HepG2 (cell line): ENCODE data around the gene KRTCAP2. TPM values are rescaled to one million over a fixed set of nuclear protein-coding genes. Genes with fewer than 3 reads are reported as not detected.

Experiments used
- BCL6 ChIP-seq: IDR thresholded peaks from 2 replicates; pipeline ENCODE4 v1.6.1; 2016; ENCODE audit warnings: missing genetic modification reagents, missing compliant biosample characterization
- BRD4 ChIP-seq: sonication (generic); formaldehyde crosslinking; IDR thresholded peaks from 2 replicates; pipeline ENCODE4 v1.4.0; 2020; ENCODE audit warnings: missing genetic modification reagents
- CBX2 ChIP-seq, 2 experiments: fragments of 200-600 bp in 1 of 2; sonication (generic); formaldehyde crosslinking in 1 of 2; IDR thresholded peaks; 2 replicates each; pipeline versions ENCODE4 v1.7.0 to v1.8.1; 2018 to 2022; ENCODE audit warnings: low read depth in 2 of 2, low read length in 1 of 2, mild to moderate bottlenecking in 1 of 2, missing genetic modification reagents in 1 of 2
- CENPT ChIP-seq: sonication (generic); formaldehyde crosslinking; IDR thresholded peaks from 2 replicates; pipeline ENCODE4 v1.8.0; 2022; ENCODE audit warnings: low read depth, mild to moderate bottlenecking, moderate library complexity, missing genetic modification reagents
- DMTF1 ChIP-seq: sonication (generic); formaldehyde crosslinking; IDR thresholded peaks from 2 replicates; pipeline ENCODE4 v1.4.0; 2020; ENCODE audit warnings: mild to moderate bottlenecking, missing genetic modification reagents
- EED ChIP-seq: sonication (generic); formaldehyde crosslinking; IDR thresholded peaks from 2 replicates; pipeline ENCODE4 v1.5.0; 2020; ENCODE audit warnings: mild to moderate bottlenecking, missing genetic modification reagents
- MEIS1 ChIP-seq: sonication (generic); formaldehyde crosslinking; IDR thresholded peaks from 2 replicates; pipeline ENCODE4 v1.9.0; 2021; ENCODE audit warnings: mild to moderate bottlenecking, missing genetic modification reagents, moderate library complexity, borderline replicate concordance
- NFKBIZ ChIP-seq: IDR thresholded peaks from 2 replicates; pipeline ENCODE4 v1.6.1; 2018; ENCODE audit warnings: missing genetic modification reagents, missing compliant biosample characterization
- RORA ChIP-seq: sonication (generic); formaldehyde crosslinking; IDR thresholded peaks from 2 replicates; pipeline ENCODE4 v1.5.0; 2020; ENCODE audit warnings: mild to moderate bottlenecking, missing genetic modification reagents, moderate library complexity
- SP1 ChIP-seq, 2 experiments: fragments of 450-650 bp in 1 of 2; sonication (generic) in 1 of 2; formaldehyde crosslinking in 1 of 2; IDR thresholded peaks; 2 replicates each; pipeline versions ENCODE4 v1.4.0 to v1.6.1; 2016 to 2020; ENCODE audit warnings: missing genetic modification reagents in 1 of 2
- SSRP1 ChIP-seq: IDR thresholded peaks from 2 replicates; pipeline ENCODE4 v1.6.1; 2016; ENCODE audit warnings: control low read depth
- U2AF1 ChIP-seq: fragments of 200-400 bp; formaldehyde crosslinking; optimal IDR thresholded peaks from 2 replicates; pipeline ENCODE3; 2017; ENCODE audit warnings: mild to moderate bottlenecking, low read depth, low read length
- ZBTB33 ChIP-seq: sonication (generic); formaldehyde crosslinking; IDR thresholded peaks from 2 replicates; pipeline ENCODE4 v1.4.0; 2020; ENCODE audit warnings: missing genetic modification reagents
- ZFP36L2 ChIP-seq: sonication (generic); formaldehyde crosslinking; IDR thresholded peaks from 2 replicates; pipeline ENCODE4 v1.4.0; 2020; ENCODE audit warnings: missing genetic modification reagents
- ZFP82 ChIP-seq: sonication (generic); formaldehyde crosslinking; IDR thresholded peaks from 2 replicates; pipeline ENCODE4 v1.5.1; 2020; ENCODE audit warnings: mild to moderate bottlenecking, missing genetic modification reagents, borderline replicate concordance
- ZFY ChIP-seq: sonication (generic); formaldehyde crosslinking; IDR thresholded peaks from 2 replicates; pipeline ENCODE4 v1.4.0; 2020; ENCODE audit warnings: missing genetic modification reagents
- ZGPAT ChIP-seq: IDR thresholded peaks from 2 replicates; pipeline ENCODE4 v1.6.1; 2016; ENCODE audit warnings: mild to moderate bottlenecking
- ZNF639 ChIP-seq: conservative IDR thresholded peaks from 2 replicates; pipeline ENCODE4 v1.6.1; 2018; ENCODE audit warnings: missing genetic modification reagents
- ZNF691 ChIP-seq: sonication (generic); formaldehyde crosslinking; IDR thresholded peaks from 2 replicates; pipeline ENCODE4 v1.4.0; 2020; ENCODE audit warnings: missing genetic modification reagents, low read depth, mild to moderate bottlenecking, borderline replicate concordance
- ZNF75D ChIP-seq: sonication (generic); formaldehyde crosslinking; IDR thresholded peaks from 2 replicates; pipeline ENCODE4 v1.8.1; 2023; ENCODE audit warnings: missing genetic modification reagents, mild to moderate bottlenecking, borderline replicate concordance
- ZSCAN20 ChIP-seq: sonication (generic); formaldehyde crosslinking; IDR thresholded peaks from 2 replicates; pipeline ENCODE4 v1.4.0; 2020; ENCODE audit warnings: missing genetic modification reagents, mild to moderate bottlenecking, borderline replicate concordance
- polyA plus RNA-seq, 8 experiments: library from polyadenylated mRNA; depleted of rRNA in 3 of 8; stranded (reverse) in 7 of 8; unstranded in 1 of 8; fragments of >200 nt; fragmentation: Illumina TruSeq in 4 of 8; extraction: Trizol in 4 of 8; gene quantifications; 2 replicates each; pipeline versions ENCODE4 v1.2.1 to v1.2.3, GENCODE V29; 2011 to 2016; ENCODE audit warnings: low read depth in 4 of 8, missing spikeins in 1 of 8, mixed read lengths in 1 of 8; ENCODE audit not compliant: insufficient read depth in 1 of 8
- total RNA-seq, 5 experiments: library from RNA; depleted of rRNA; stranded (reverse); fragments of >200 nt; fragmentation: Illumina TruSeq; extraction: Trizol; gene quantifications; 2 replicates each; pipeline ENCODE4 v1.2.3, GENCODE V29; 2016; ENCODE audit warnings: low read depth in 1 of 5

KRTCAP2 gene
- total and polyA plus RNA-seq, 2 of the 13 experiments (the other 11 are each of a cell fraction or from before 2014, with no cell fraction given): 77.3 to 79.4 TPM

GRCh38 chr1:155127105-155127966, 45.8 kb downstream of the KRTCAP2 start, which contains the start of gene EFNA1 (continued):
- TF ChIP-seq ZGPAT (CRISPR knock-in tag) (peak; percentile 93), DMTF1 (CRISPR knock-in tag) (no peak), EED (CRISPR knock-in tag) (no peak; the same call in 1 of the 2 replicates), SP1 (IDR thresholded peaks at IDR 0.05) (no peak), SP1 (CRISPR knock-in tag; IDR thresholded peaks at IDR 0.05) (peak; percentile 51), ZNF639 (CRISPR knock-in tag) (peak; percentile 60; the same call in 1 of the 2 replicates), ZFP36L2 (CRISPR knock-in tag) (no peak), ZFY (CRISPR knock-in tag) (peak; percentile 71), SSRP1 (CRISPR knock-in tag) (no peak), CENPT (CRISPR knock-in tag) (0 out of 2 replicates have a peak, but pooled peaks have one; percentile 63), U2AF1 (no peak), RORA (CRISPR knock-in tag) (no peak), BRD4 (CRISPR knock-in tag) (no peak), BCL6 (CRISPR knock-in tag) (peak; percentile 92), MEIS1 (CRISPR knock-in tag) (peak; percentile 85; the same call in 1 of the 2 replicates), ZNF75D (no peak), NFKBIZ (CRISPR knock-in tag) (peak; percentile 95), ZBTB33 (peak; percentile 79), ZFP82 (peak; percentile 25; the same call in 1 of the 2 replicates), ZSCAN20 (no peak; the same call in 1 of the 2 replicates), ZNF691 (CRISPR knock-in tag) (no peak), CBX2 (IDR thresholded peaks at IDR 0.05; ENCODE audit: low read depth, low read length) (no peak), CBX2 (CRISPR knock-in tag; IDR thresholded peaks at IDR 0.05; ENCODE audit: low read depth) (no peak)
